Fibroblast of villous mesenchyme (primary cell): ENCODE measurements around the gene PROB1. TPM values are rescaled to one million over a fixed set of nuclear protein-coding genes. Genes with fewer than 3 reads are reported as not detected.

ENCODE experiments used
- DNase-seq: peaks from one replicate; pipeline ENCODE4 v3.0.0-alpha.2; 2010; ENCODE audit warnings: low read depth
- H3K4me3 ChIP-seq: 2 replicates; pipeline ENCODE4 v1.5.1; 2011; ENCODE audit warnings: low read depth, mild to moderate bottlenecking, low read length
- CTCF ChIP-seq: IDR thresholded peaks from 2 replicates; pipeline ENCODE4 v1.5.1; 2012; ENCODE audit warnings: low read depth, mild to moderate bottlenecking, low read length; ENCODE audit not compliant: insufficient read depth
- total RNA-seq: library from RNA; depleted of rRNA; stranded (reverse); fragments of >200 nt; gene quantifications from 2 replicates; pipeline ENCODE4 v1.2.3, GENCODE V29; 2012

Gene PROB1
- total RNA-seq, 1 donor: 4.3 TPM

GRCh38 chr5:139397921-139398320, 3.0 kb upstream of the PROB1 start:
- no peak overlapping the region for H3K4me3 ChIP-seq
- no peak for DNase-seq
- TF ChIP-seq CTCF: no peak

- no peak for DNase-seq
- no peak for TF ChIP-seq CTCF
- H3K4me3 ChIP-seq: no peak overlapping the region
Observed at GRCh38 chr5:139396691-139397090, 1.8 kb upstream of the PROB1 start.

GRCh38 chr5:139395844-139396640, 1.1 kb upstream of the PROB1 start:
- no peak overlapping the region for H3K4me3 ChIP-seq
- no peak for DNase-seq
- TF ChIP-seq CTCF: no peak

GRCh38 chr5:139394123-139394653, 716 bp downstream of the PROB1 start:
- H3K4me3 ChIP-seq: peak overlapping the region; percentile 60
- TF ChIP-seq CTCF: peak; percentile 53
- DNase-seq: peak; percentile 63

GRCh38 chr5:139393497-139394122, 1.3 kb downstream of the PROB1 start:
- no peak for TF ChIP-seq CTCF
- no peak for DNase-seq
- peak overlapping the region; percentile 60 for H3K4me3 ChIP-seq

- DNase-seq: no peak
- TF ChIP-seq CTCF: peak; percentile 63
- H3K4me3 ChIP-seq: peak overlapping the region; percentile 60
Observed at GRCh38 chr5:139392678-139393496, 2.0 kb downstream of the PROB1 start.
